Measurements from ENCODE around the gene ISOC2. TPM values are rescaled to one million over a fixed set of nuclear protein-coding genes. Genes with fewer than 3 reads are reported as not detected.

Gene ISOC2
- total RNA-seq, 1 experiment from 2014 or later, result 251 TPM

- H3K27ac ChIP-seq (ENCODE audit: low read length), result no peak overlapping the region
- POLR2A ChIA-PET (ENCODE audit: unreplicated experiment), result no interaction called here
- no peak for ATAC-seq
- no peaks in the 10 kb centered on the region for H3K4me1 ChIP-seq (ENCODE audit: insufficient read depth, low read length)
- H3K9me2 ChIP-seq (replicated peaks; ENCODE audit: low read length), result no peaks in the 10 kb centered on the region
- TF ChIP-seq EZH2 (IDR thresholded peaks at IDR 0.05; ENCODE audit: low read length, unreplicated experiment) (no peak), EZH2phosphoT487 (IDR thresholded peaks at IDR 0.05; ENCODE audit: borderline replicate concordance, low read length) (no peak)
- TF ChIP-seq, protein P1, sequence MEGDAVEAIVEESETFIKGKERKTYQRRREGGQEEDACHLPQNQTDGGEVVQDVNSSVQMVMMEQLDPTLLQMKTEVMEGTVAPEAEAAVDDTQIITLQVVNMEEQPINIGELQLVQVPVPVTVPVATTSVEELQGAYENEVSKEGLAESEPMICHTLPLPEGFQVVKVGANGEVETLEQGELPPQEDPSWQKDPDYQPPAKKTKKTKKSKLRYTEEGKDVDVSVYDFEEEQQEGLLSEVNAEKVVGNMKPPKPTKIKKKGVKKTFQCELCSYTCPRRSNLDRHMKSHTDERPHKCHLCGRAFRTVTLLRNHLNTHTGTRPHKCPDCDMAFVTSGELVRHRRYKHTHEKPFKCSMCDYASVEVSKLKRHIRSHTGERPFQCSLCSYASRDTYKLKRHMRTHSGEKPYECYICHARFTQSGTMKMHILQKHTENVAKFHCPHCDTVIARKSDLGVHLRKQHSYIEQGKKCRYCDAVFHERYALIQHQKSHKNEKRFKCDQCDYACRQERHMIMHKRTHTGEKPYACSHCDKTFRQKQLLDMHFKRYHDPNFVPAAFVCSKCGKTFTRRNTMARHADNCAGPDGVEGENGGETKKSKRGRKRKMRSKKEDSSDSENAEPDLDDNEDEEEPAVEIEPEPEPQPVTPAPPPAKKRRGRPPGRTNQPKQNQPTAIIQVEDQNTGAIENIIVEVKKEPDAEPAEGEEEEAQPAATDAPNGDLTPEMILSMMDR (conservative IDR thresholded peaks at IDR 0.05; ENCODE audit: low read depth, low read length), result no peak
- intact Hi-C loops (cut with micrococcal nuclease), result no loop called here
- no peaks in the 10 kb centered on the region for H4K20me1 ChIP-seq (ENCODE audit: low read length)
- no peaks in the 10 kb centered on the region for H3K9me3 ChIP-seq (ENCODE audit: low read length)
- no peak overlapping the region for H3K4me3 ChIP-seq (ENCODE audit: low read length)
- no peaks in the 10 kb centered on the region for H3F3A ChIP-seq (ENCODE audit: low read length, unreplicated experiment)
- no peak overlapping the region for H2AFZ ChIP-seq (ENCODE audit: low read length)
- no TSS peak for BruUV-seq (replicated peaks)
- no peaks in the 10 kb centered on the region for H3K79me2 ChIP-seq (ENCODE audit: low read length)
- peaks cover 12% of the 10 kb centered on the region; the same call in 1 of the 2 replicates for H3K36me3 ChIP-seq (ENCODE audit: low read depth, low read length)
- no peak overlapping the region for H3K9ac ChIP-seq (ENCODE audit: low read length)
- peaks cover 17% of the 10 kb centered on the region for H3K27me3 ChIP-seq (ENCODE audit: low read length)
- no peak overlapping the region for H3K4me2 ChIP-seq (ENCODE audit: low read length)
- CTCF ChIA-PET, result interaction anchor here (0.5 kb wide), 1 partner anchor 54 kb away, joined by 3 read pairs; no protein-coding TSS in a partner anchor
- DNase-seq, result no peak
Observed at GRCh38 chr19:55453511-55454260, 7.8 kb downstream of the ISOC2 start.

DNA sequence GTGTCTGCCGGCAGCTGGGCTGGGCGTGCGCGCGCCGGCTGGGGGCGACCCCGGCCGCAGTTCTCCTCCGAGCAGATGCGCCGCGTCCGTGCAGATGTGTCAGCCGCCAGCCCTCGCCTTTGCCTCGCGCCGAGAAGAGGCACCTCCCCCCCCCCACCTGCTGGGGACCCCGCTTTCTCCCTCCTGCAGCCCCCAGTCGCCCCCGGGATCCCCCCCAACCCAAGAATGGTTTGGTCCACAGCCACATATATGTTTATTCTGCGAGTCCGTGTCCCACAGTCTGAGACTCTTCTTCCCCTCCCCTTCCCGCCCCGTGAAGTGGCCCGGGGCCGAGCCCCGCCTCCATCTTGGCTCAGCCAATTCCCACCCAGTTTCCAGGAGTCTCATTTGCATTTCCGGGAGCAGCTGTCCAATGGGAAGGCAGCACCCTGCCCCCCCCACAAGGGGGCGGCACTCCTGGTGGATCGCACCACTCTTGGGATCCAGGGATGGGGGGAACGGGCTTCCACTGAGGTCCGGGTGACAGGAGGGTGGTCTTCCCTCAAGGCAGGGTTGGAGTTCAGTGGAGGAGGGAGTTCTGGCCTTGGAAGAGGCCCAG is 8.6 kb downstream of the ISOC2 start:
- no peaks in the 10 kb centered on the region for H3K79me2 ChIP-seq (ENCODE audit: low read length)
- peaks cover 12% of the 10 kb centered on the region; the same call in 1 of the 2 replicates for H3K36me3 ChIP-seq (ENCODE audit: low read depth, low read length)
- H3K9me2 ChIP-seq (replicated peaks; ENCODE audit: low read length), result no peaks in the 10 kb centered on the region
- no peak overlapping the region for H3K4me2 ChIP-seq (ENCODE audit: low read length)
- H3K9ac ChIP-seq (ENCODE audit: low read length), result no peak overlapping the region
- H3K4me1 ChIP-seq (ENCODE audit: insufficient read depth, low read length), result no peaks in the 10 kb centered on the region
- no peaks in the 10 kb centered on the region for H4K20me1 ChIP-seq (ENCODE audit: low read length)
- ATAC-seq (peak; percentile 39), DNase-seq (peak; percentile 57)
- no peaks in the 10 kb centered on the region for H3F3A ChIP-seq (ENCODE audit: low read length, unreplicated experiment)
- CTCF ChIA-PET, result no interaction called here
- BruUV-seq (replicated peaks), result no TSS peak
- H2AFZ ChIP-seq (ENCODE audit: low read length), result no peak overlapping the region
- H3K4me3 ChIP-seq (ENCODE audit: low read length), result no peak overlapping the region
- peaks cover 17% of the 10 kb centered on the region for H3K27me3 ChIP-seq (ENCODE audit: low read length)
- POLR2A ChIA-PET (ENCODE audit: unreplicated experiment), result no interaction called here
- H3K9me3 ChIP-seq (ENCODE audit: low read length), result no peaks in the 10 kb centered on the region
- TF ChIP-seq, protein P1 (conservative IDR thresholded peaks at IDR 0.05; ENCODE audit: low read depth, low read length), result no peak
- TF ChIP-seq EZH2 (IDR thresholded peaks at IDR 0.05; ENCODE audit: low read length, unreplicated experiment) (no peak), EZH2phosphoT487 (IDR thresholded peaks at IDR 0.05; ENCODE audit: borderline replicate concordance, low read length) (no peak)
- intact Hi-C loops (cut with micrococcal nuclease), result no loop called here
- H3K27ac ChIP-seq (ENCODE audit: low read length), result no peak overlapping the region

All from PC-3 (cell line).